H9 (cell line): ENCODE results near the gene DIS3L2. TPM values are rescaled to one million over a fixed set of nuclear protein-coding genes. Genes with fewer than 3 reads are reported as not detected.

Experiments used
- DNase-seq: peaks from one replicate; pipeline ENCODE4 v3.0.0-alpha.2; 2017
- H2AFZ ChIP-seq: one replicate; pipeline ENCODE4 v1.6.1; 2013; ENCODE audit warnings: mild to moderate bottlenecking, low read length, control low read depth, moderate library complexity
- H2AK5ac ChIP-seq: 2 replicates; pipeline ENCODE4 v1.6.1; 2013; ENCODE audit warnings: low read length, control low read depth, mixed read lengths; ENCODE audit not compliant: insufficient read length
- H2BK120ac ChIP-seq: one replicate; pipeline ENCODE4 v1.6.1; 2013; ENCODE audit warnings: low read depth, mild to moderate bottlenecking, low read length, control low read depth, inconsistent platforms; ENCODE audit not compliant: poor library complexity, severe bottlenecking
- H2BK12ac ChIP-seq: 2 replicates; pipeline ENCODE4 v1.6.1; 2013; ENCODE audit warnings: low read length, control low read depth, mixed read lengths, low read depth; ENCODE audit not compliant: insufficient read length
- H2BK15ac ChIP-seq: 2 replicates; pipeline ENCODE4 v1.6.1; 2013; ENCODE audit warnings: low read depth, low read length, control low read depth
- H2BK20ac ChIP-seq: one replicate; pipeline ENCODE4 v1.6.1; 2013; ENCODE audit warnings: low read depth, mild to moderate bottlenecking, low read length, control low read depth, inconsistent platforms; ENCODE audit not compliant: poor library complexity, severe bottlenecking
- H2BK5ac ChIP-seq: 2 replicates; pipeline ENCODE4 v1.6.1; 2013; ENCODE audit warnings: low read length, control low read depth, mixed read lengths; ENCODE audit not compliant: insufficient read length
- H3K14ac ChIP-seq: 2 replicates; pipeline ENCODE4 v1.6.1; 2013; ENCODE audit warnings: low read length, control low read depth; ENCODE audit not compliant: insufficient read depth
- H3K18ac ChIP-seq: 2 replicates; pipeline ENCODE4 v1.6.1; 2013; ENCODE audit warnings: low read depth, mild to moderate bottlenecking, mixed read lengths, low read length, control low read depth; ENCODE audit not compliant: insufficient read length
- H3K23ac ChIP-seq: 2 replicates; pipeline ENCODE4 v1.6.1; 2013; ENCODE audit warnings: low read length, control low read depth, mixed read lengths, low read depth; ENCODE audit not compliant: insufficient read length
- H3K23me2 ChIP-seq: 2 replicates; pipeline ENCODE4 v1.6.1; 2013; ENCODE audit warnings: low read depth, mild to moderate bottlenecking, mixed read lengths, low read length, control low read depth; ENCODE audit not compliant: insufficient read length, poor library complexity, severe bottlenecking
- H3K27ac ChIP-seq: 2 replicates; pipeline ENCODE4 v1.5.1; 2013; ENCODE audit warnings: low read length, control low read depth, mixed read lengths, low read depth; ENCODE audit not compliant: insufficient read length
- H3K27me3 ChIP-seq: 2 replicates; pipeline ENCODE4 v1.6.1; 2013; ENCODE audit warnings: low read length, control low read depth, inconsistent platforms; ENCODE audit not compliant: insufficient read depth
- H3K4ac ChIP-seq: 2 replicates; pipeline ENCODE4 v1.6.1; 2013; ENCODE audit warnings: low read depth, mild to moderate bottlenecking, control low read depth, inconsistent platforms, low read length, moderate library complexity
- H3K4me1 ChIP-seq: 2 replicates; pipeline ENCODE4 v1.6.1; 2013; ENCODE audit warnings: low read length, control low read depth, inconsistent platforms; ENCODE audit not compliant: insufficient read depth
- H3K4me2 ChIP-seq: 2 replicates; pipeline ENCODE4 v1.6.1; 2013; ENCODE audit warnings: low read length, control low read depth, mixed read lengths; ENCODE audit not compliant: insufficient read length, insufficient read depth
- H3K56ac ChIP-seq: 2 replicates; pipeline ENCODE4 v1.6.1; 2013; ENCODE audit warnings: low read depth, mild to moderate bottlenecking, mixed read lengths, low read length, control low read depth; ENCODE audit not compliant: insufficient read length
- H3K79me1 ChIP-seq: 2 replicates; pipeline ENCODE4 v1.6.1; 2013; ENCODE audit warnings: low read depth, mild to moderate bottlenecking, moderate library complexity, low read length, control low read depth, inconsistent platforms; ENCODE audit not compliant: insufficient read depth, poor library complexity, severe bottlenecking
- H3K79me2 ChIP-seq: 2 replicates; pipeline ENCODE4 v1.6.1; 2013; ENCODE audit warnings: low read length, control low read depth, inconsistent platforms; ENCODE audit not compliant: insufficient read depth
- H3K9ac ChIP-seq: 2 replicates; pipeline ENCODE4 v1.6.1; 2013; ENCODE audit warnings: low read length, control low read depth, mixed read lengths; ENCODE audit not compliant: insufficient read length; ENCODE audit errors: extremely low read depth
- H3K9me3 ChIP-seq: one replicate; pipeline ENCODE4 v1.6.1; 2013; ENCODE audit warnings: low read depth, low read length, inconsistent platforms; ENCODE audit not compliant: control insufficient read depth
- H3T11ph ChIP-seq: one replicate; pipeline ENCODE4 v1.6.1; 2013; ENCODE audit warnings: mild to moderate bottlenecking, low read length, control low read depth, inconsistent platforms
- H4K20me1 ChIP-seq: one replicate; pipeline ENCODE4 v1.6.1; 2013; ENCODE audit not compliant: control insufficient read depth, insufficient read length, insufficient read depth
- H4K5ac ChIP-seq: 2 replicates; pipeline ENCODE4 v1.6.1; 2013; ENCODE audit warnings: low read depth, mild to moderate bottlenecking, mixed read lengths, low read length, control low read depth; ENCODE audit not compliant: insufficient read length
- H4K8ac ChIP-seq: replicated peaks from 2 replicates; pipeline ENCODE4 v1.6.1; 2013; ENCODE audit warnings: low read length, control low read depth, mixed read lengths, low read depth; ENCODE audit not compliant: insufficient read length
- H4K91ac ChIP-seq: 2 replicates; pipeline ENCODE4 v1.6.1; 2013; ENCODE audit warnings: low read depth, mild to moderate bottlenecking, moderate library complexity, mixed read lengths, low read length, control low read depth; ENCODE audit not compliant: insufficient read length
- H3K27ac Mint-ChIP-seq, 3 experiments: 2 replicates in 2 of 3; 3 replicates in 1 of 3; pipeline ENCODE4 v1.8.0; 2020 to 2021; ENCODE audit warnings: mixed read lengths in 3 of 3, mild to moderate bottlenecking in 1 of 3, moderate library complexity in 1 of 3
- H3K27me3 Mint-ChIP-seq: 2 replicates; pipeline ENCODE4 v1.8.0; 2021; ENCODE audit warnings: low read depth, mild to moderate bottlenecking, moderate library complexity, mixed read lengths
- H3K36me3 Mint-ChIP-seq, 3 experiments: 2 replicates in 2 of 3; 3 replicates in 1 of 3; pipeline ENCODE4 v1.8.0; 2020 to 2021; ENCODE audit warnings: low read depth in 3 of 3, mixed read lengths in 3 of 3; ENCODE audit not compliant: insufficient read depth in 1 of 3
- H3K4me1 Mint-ChIP-seq, 2 experiments: 2 replicates each; pipeline ENCODE4 v1.8.0; 2020; ENCODE audit warnings: mixed read lengths in 2 of 2
- H3K4me3 Mint-ChIP-seq, 2 experiments: 2 replicates in 1 of 2; 3 replicates in 1 of 2; pipeline ENCODE4 v1.8.0; 2020 to 2021; ENCODE audit warnings: mild to moderate bottlenecking in 2 of 2, mixed read lengths in 2 of 2, moderate library complexity in 1 of 2
- H3K9me3 Mint-ChIP-seq, 2 experiments: 2 replicates in 1 of 2; 3 replicates in 1 of 2; pipeline ENCODE4 v1.8.0; 2020; ENCODE audit warnings: mild to moderate bottlenecking in 2 of 2, mixed read lengths in 2 of 2, moderate library complexity in 1 of 2
- WGBS: extraction: QIAGEN DNeasy Blood & Tissue Kit; methylation state at CpG from one replicate; pipeline ENCODE4 v1.1.7; 2013; ENCODE audit warnings: missing lambda C conversion rate, low lambda C conversion rate, mixed read lengths; ENCODE audit not compliant: insufficient read length; ENCODE audit errors: extremely low coverage; 5-methylcytosine and 5-hydroxymethylcytosine counted together
- total RNA-seq: library from RNA; stranded (reverse); gene quantifications from 2 replicates; pipeline ENCODE4 v1.2.1, GENCODE V29; 2021
- TF ChIP-seq, protein P1 (sequence below): fragments of 200-600 bp; sonication (generic); conservative IDR thresholded peaks from 3 replicates; pipeline ENCODE4 v1.8.0; 2021; ENCODE audit warnings: antibody characterized with exemption, mild to moderate bottlenecking

The DIS3L2 gene
- total RNA-seq, 1 experiment from 2014 or later, result 28.1 TPM

DNA sequence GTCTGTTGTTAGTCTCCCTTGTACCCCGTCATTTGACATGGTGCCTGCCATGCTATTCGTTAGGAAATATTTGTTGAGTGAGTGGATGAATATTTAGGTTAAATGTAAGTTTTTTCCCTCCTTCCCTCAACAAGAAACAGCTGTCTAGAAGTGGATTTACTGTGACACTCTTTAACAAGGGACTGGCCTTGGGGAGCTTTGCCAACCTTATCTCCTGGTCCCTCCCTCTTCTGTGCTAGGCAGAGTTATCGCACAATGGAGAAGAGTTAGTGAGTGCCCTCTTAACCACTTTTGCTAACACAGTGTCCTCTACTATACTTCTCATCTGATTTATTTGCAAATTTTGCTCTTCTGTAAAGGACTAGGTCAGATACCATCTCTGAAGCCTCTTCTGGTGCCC lies 61.2 kb downstream of the DIS3L2 start:
- WGBS, result no CpG with 5 or more reads among the region's 3 CpGs
- 0 out of 4 replicates have a peak, but pooled peaks cover 0 to 2% of the 10 kb centered on the region in 2 experiments for H3K4me1 Mint-ChIP-seq

More for the DNA sequence above, 61.2 kb downstream of the DIS3L2 start:
- H3K9ac ChIP-seq, result no peak overlapping the region
- no peaks in the 10 kb centered on the region for H3K27me3 ChIP-seq
- H3K79me2 ChIP-seq, result no peaks in the 10 kb centered on the region
- H3K4ac ChIP-seq, result no peak overlapping the region
- H3K9me3 ChIP-seq, result no peaks in the 10 kb centered on the region
- H4K20me1 ChIP-seq, result no peaks in the 10 kb centered on the region
- H4K8ac ChIP-seq, result no peak overlapping the region
- Mint-ChIP-seq H3K27me3 (no peaks in the 10 kb centered on the region), H3K9me3 (no peaks in the 10 kb centered on the region), H3K4me3 (no peak overlapping the region), H3K36me3 (no peaks in the 10 kb centered on the region), H3K27ac (no peak overlapping the region)
- H2BK20ac ChIP-seq, result no peak overlapping the region
- no peak overlapping the region for H3K56ac ChIP-seq
- H2BK15ac ChIP-seq, result no peak overlapping the region
- no peak for DNase-seq
- no peaks in the 10 kb centered on the region for H3K4me1 ChIP-seq
- H2BK5ac ChIP-seq, result no peak overlapping the region
- H2AK5ac ChIP-seq, result no peak overlapping the region
- TF ChIP-seq, protein P1, sequence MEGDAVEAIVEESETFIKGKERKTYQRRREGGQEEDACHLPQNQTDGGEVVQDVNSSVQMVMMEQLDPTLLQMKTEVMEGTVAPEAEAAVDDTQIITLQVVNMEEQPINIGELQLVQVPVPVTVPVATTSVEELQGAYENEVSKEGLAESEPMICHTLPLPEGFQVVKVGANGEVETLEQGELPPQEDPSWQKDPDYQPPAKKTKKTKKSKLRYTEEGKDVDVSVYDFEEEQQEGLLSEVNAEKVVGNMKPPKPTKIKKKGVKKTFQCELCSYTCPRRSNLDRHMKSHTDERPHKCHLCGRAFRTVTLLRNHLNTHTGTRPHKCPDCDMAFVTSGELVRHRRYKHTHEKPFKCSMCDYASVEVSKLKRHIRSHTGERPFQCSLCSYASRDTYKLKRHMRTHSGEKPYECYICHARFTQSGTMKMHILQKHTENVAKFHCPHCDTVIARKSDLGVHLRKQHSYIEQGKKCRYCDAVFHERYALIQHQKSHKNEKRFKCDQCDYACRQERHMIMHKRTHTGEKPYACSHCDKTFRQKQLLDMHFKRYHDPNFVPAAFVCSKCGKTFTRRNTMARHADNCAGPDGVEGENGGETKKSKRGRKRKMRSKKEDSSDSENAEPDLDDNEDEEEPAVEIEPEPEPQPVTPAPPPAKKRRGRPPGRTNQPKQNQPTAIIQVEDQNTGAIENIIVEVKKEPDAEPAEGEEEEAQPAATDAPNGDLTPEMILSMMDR, result no peak
- H3T11ph ChIP-seq, result no peak overlapping the region
- no peak overlapping the region for H4K91ac ChIP-seq
- no peak overlapping the region for H2AFZ ChIP-seq
- H3K4me2 ChIP-seq, result no peak overlapping the region
- no peak overlapping the region for H4K5ac ChIP-seq
- no peak overlapping the region for H2BK120ac ChIP-seq
- no peak overlapping the region for H2BK12ac ChIP-seq
- H3K79me1 ChIP-seq, result no peaks in the 10 kb centered on the region
- no peak overlapping the region for H3K18ac ChIP-seq
- H3K14ac ChIP-seq, result no peak overlapping the region
- H3K27ac ChIP-seq, result no peak overlapping the region
- H3K23me2 ChIP-seq, result no peaks in the 10 kb centered on the region
- H3K23ac ChIP-seq, result no peak overlapping the region
